GM18517 (cell line): ENCODE measurements around the gene ZBP1.

Experiments used
- ATAC-seq: cut with Tn5 transposase; IDR thresholded peaks from one replicate; pipeline ENCODE4 v1.9.1; 2021; ENCODE audit warnings: mild to moderate bottlenecking, moderate library complexity; ENCODE audit not compliant: unreplicated experiment

The ZBP1 gene

DNA sequence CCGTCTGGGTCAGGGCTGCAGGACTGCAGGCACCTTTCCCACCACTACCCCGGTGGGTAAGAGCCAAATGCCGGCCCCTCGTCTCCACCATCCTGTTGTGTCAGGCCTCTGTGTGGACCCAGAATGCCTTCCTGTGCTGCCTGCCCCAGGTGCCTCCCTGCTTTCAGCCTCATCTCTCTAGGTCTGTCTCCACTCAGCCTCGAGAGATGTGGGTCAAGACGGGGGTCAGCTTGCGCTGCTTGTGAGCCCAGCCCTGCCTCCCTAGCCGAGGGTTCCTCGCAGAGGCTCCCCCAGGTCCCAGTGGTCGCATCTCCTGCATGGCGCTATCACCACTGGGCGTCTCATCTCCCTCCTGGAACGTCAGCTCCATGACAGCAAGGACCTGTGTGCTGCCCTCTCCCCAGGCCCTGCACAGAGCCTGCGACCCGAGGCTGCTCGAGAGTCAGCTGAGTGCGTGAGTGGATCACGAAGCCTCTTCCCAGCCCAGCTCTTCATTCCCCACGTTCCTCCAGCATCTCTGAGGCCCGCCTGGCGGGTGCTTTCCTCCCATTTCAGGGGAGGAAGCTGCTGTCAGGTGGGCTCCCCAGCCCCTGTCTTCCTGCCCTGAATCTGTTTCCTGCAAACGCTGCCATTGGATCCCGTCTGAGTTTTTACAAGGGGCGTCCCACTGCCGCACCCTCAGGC is 38.7 kb upstream of the ZBP1 start:
- ATAC-seq, result no peak

DNA sequence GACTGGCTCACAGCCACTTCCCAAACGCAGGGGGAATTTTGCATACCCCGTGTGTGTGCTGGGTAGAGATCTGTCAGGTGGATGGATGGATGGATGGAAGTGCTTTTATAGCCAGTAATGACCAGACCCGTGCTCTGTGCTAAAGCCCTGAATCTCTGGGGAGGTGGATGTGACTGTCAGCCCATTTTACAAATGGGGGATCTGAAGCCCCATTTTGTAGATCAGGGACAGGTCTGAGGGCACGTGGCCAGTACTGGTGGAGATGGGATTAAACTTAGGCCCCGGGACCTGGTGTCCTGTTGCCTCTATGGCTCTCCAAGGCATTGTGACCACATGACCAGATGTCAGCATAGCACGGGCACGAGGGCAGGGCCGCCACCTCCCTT is 38.2 kb upstream of the ZBP1 start:
- ATAC-seq, result no peak

- ATAC-seq, result no peak
Measured at GRCh38 chr20:57657535-57658446, 37.6 kb upstream of the ZBP1 start.

GRCh38 chr20:57656821-57657534 is 36.8 kb upstream of the ZBP1 start:
- no peak for ATAC-seq

DNA sequence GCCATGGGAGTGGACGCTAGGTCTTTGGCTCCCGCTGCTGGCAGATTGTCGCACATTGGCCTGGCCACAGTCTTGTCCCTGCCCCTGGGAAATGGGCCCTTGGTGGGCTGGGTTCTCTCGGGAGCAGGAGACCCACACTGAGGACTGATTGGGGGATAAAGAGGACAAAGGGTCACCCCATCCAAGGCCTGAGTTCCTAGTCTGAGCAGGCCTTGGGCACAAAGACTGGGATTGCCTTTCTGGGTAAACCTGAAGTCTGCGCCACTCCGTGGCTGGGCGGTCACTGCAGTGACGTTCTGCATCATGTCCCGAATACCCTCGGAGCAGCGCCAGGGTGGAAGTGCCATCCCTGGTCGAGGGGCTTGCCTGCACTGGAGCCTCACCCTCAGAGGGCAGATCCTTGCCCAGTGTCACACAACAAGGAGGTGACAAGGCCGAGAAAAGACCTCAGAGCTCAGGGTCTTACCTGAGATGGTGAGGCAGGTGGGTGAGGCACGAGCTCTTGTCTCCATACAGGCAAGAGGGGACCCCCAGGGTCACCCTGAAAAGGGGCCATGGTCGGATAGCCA is 36.1 kb upstream of the ZBP1 start:
- no peak for ATAC-seq

- no peak for ATAC-seq
Measured at GRCh38 chr20:57655809-57656155, 35.6 kb upstream of the ZBP1 start.

DNA sequence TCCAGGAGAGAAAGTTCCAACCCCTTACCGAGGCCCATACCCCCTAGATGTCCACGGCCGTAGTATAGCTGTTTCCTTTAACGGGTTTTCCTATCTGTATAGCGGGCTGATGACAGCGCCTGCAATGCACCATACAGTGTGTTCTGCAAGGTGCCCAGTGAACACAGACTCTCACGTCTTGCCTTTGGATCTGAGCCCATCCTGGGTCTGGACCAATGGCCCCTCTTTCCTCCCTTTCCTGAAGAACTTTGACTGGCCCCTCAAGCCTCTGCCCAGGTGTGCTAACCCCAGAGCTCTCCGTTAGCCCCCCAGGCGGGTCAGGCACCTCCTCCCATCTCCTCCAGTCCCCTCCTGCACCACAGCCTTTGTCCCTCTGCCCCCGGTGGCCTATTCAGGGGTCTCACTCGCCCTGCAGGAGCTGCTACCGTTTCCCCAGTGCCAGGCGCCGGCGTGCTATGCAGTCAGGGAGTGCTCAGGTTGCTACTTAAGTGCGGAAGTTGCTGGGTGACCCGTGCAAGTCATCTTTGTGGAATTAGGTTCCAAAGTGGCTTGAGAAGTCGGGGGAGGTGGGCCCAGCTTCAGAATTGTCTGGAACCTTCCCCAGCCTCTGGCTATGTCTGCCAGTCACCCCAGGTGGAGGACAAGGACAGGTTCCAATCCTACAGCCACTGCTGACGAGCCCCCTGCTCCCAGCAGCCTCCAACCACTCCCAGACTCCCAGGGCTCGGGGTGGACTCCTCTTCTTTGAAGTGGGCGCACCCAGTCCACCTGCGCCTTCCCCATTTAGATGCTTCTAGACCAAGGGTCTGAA is 35.0 kb upstream of the ZBP1 start:
- ATAC-seq, result no peak

GRCh38 chr20:57654363-57654997 is 34.3 kb upstream of the ZBP1 start:
- ATAC-seq, result peak; percentile 65

GRCh38 chr20:57653910-57654309 is 33.7 kb upstream of the ZBP1 start:
- no peak for ATAC-seq

DNA sequence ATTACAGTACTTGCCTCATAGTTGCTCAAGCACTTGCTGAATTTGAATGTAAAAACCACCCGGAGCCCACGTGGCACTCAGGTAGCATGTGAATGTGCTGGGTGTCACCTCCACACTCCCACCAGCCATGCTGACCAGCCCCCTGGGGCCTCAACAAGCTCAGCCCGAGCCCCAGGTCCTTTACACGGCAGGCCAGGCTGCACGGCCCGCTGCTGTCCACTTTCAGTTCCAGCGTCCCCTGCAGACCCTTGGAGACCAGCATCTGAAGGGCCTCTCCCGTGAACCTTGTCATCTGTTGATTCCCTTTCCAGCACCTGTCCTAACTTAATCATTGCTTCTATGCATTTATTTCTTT is 33.3 kb upstream of the ZBP1 start:
- no peak for ATAC-seq

DNA sequence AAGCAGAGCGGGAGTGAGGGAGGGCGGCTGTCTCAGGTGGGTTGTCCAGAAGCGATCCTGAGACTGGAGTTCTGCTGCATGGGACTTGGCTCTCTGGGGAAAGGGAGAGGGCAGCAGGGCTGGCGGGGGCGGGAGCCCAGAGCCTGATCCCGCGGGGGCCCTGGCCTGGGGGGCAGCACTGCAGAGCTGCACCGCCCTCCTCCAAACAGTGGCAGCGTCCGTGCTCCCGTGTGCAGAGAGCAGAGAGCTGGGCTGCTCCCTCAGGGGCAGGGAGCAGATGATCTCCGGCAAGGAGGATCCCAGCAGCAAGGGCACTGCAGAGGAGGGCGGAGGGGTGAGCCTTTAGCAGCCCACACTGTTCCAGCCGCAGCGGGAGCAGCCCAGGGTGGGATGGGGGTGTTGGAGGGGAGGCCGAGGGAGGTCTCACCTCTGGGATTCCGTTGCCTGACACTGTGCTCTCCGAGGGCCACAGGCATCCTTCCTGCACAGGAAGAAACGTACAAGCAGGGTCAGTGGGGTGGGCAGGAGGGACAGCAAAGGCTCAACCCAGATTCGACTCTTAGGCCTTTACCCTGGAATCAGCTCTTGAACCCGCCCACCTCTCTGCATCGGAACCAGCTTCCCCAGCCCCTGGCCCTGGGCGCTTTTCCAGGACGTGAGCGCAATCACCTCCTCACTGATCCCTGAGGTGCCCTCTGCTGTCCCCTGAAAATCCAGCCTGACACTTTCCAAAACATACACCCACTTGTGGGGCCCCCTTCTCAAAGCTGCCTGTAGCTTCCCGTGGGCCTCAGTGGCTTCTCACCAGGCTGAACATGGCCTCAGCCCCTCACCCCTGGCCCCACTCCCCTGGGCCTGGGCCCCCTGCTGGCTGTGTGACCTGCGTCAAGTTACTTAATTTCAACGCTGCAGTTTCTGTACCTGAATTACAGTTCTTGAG is 32.6 kb upstream of the ZBP1 start:
- ATAC-seq, result no peak

DNA sequence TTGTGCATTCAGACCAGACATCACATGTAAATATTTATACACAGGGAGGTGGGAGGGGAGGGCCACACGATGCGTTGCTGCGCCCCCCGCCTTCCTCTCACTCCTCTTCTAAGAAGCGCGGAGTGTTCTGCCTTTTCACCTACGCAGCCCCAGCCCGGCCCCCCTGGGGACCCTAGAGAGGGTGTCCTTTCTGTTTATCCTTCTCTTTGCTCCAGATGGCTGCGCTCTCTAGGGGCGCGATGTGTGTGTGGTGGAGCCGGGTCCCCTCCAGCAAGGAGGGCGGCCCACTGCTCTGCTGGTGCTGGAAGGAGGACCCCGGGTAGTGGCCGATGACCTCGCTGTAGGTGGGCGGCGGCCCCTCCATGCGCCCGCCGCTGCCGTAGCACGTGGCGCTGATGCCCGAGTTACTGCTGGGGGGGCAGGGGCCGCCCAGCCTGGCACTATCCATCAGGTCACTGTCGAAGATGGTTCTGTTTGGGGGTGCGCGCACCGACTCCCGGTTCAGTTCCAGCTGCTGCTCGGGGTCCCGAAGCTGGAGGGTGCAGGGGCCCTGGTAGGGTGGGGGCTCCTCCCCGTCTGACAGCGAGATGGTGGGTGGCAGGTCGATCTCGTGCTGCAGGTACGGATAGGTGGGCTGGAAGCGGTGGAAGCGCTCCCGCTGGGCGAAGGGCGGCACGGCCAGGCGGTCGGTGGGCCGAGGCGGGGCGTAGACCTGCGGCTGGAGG is 31.8 kb upstream of the ZBP1 start:
- no peak for ATAC-seq

DNA sequence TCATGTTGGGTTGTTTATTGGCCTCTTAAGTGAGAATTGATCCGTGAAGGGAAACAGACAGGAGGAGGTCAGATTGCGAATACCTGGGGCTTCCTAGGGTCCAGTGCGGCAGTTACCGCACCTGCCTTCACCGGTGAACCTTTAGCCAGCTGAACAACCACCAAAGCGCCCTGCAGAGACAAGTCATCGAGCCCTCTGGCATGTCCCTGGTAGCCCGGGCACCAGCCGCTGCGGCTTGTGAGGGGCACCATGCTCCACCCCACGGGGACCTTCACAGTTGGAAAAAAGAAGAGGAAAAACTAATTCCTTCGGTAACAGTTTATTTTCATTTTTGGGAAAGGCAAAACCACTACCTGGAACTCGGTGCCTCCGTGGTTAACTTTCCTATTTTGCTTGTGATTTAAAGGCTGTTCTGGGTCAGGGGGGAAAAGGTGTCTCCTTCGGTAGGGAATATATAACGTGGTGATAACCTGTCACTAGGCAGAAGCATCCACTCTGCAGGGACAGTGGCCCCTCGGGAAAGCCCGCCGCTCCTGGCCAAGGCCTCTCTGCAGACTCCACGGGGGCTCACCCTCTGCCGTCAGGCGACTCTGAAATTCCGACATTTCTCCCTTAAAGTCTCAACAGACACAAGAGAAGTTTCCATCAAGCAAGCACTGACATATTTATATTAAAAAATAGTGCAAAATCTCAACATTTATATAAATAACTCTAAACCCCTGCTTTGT is 30.7 kb upstream of the ZBP1 start:
- ATAC-seq, result no peak

DNA sequence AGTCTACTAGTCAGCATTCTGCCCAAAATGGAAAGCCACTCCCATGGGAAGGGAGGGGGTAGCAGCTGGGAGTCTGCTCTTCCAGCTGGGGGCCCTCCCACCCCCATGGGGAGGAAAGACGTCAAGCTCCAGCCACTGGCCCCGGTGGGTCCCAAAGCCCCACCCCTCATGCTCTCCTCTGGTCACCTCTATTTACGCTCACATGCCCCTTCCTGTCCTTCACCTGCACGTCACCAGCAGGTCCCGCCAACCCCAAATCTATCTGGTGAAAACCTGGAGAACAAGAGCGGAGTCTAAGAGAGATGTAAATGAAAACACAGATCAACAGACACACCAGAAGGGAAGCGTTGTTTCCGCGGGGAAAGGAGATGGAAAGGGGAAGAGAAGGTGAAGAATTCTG is 30.0 kb upstream of the ZBP1 start:
- no peak for ATAC-seq

- ATAC-seq, result no peak
Measured at GRCh38 chr20:57649617-57650015, 29.4 kb upstream of the ZBP1 start.

DNA sequence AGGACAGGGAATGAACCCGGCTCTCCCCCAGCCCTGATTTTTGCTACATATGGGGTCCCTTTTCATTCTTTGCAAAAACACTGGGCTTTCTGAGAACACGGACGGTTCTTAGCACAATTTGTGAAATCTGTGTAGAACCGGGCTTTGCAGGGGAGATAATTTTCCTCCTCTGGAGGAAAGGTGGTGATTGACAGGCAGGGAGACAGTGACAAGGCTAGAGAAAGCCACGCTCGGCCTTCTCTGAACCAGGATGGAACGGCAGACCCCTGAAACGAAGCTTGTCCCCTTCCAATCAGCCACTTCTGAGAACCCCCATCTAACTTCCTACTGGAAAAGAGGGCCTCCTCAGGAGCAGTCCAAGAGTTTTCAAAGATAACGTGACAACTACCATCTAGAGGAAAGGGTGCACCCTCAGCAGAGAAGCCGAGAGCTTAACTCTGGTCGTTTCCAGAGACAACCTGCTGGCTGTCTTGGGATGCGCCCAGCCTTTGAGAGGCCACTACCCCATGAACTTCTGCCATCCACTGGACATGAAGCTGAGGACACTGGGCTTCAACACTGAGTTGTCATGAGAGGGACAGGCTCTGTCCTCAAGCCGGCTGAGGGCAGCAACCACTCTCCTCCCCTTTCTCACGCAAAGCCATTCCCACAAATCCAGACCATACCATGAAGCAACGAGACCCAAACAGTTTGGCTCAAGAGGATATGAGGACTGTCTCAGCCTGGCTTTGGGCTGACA is 28.8 kb upstream of the ZBP1 start:
- no peak for ATAC-seq
